ENCODE results near the gene XK. TPM values are rescaled to one million over a fixed set of nuclear protein-coding genes. Genes with fewer than 3 reads are reported as not detected.
"Not testable (repeated sequence)": the region's sequence is repeated elsewhere in the genome, so short reads cannot be mapped to it uniquely, and the experiment has no call there.

The XK gene
- total RNA-seq, 6 experiments from 2014 or later = 0.56 to 4.5 (median 1.6) TPM

DNA sequence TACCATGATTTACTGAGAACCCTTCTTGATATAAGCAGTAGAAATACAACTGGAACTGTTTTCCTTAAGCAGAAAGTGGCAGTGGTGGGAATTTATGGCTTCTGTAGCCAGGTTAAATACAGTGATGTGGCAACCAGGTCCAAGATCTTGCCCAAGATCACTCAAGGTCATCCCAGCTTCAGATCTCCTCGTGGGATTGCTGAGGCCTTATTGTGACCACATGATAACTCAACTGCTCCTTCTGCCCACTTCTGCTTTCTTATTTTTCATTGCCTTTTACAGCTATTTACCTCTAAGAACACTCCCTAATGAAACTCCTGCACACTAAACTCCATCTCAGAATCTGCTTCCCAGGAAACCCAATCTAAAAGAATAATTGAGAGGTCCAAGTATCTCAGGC is 81.8 kb downstream of the XK start:
- intact Hi-C loops (cut with DNase I) = no loop called here
- 25% methylated on average over 1 of the region's 1 CpG for whole genome bisulfite sequencing (ENCODE audit: insufficient coverage, low coverage, low lambda C conversion rate, missing lambda C conversion rate)
- DNase-seq = no peak
- Histone ChIP-seq H3K27me3 (peaks cover 0 to 7% of the 10 kb centered on the region in 2 donors), H3K9me3 (no peaks in the 10 kb centered on the region), H3K36me3 (no peaks in the 10 kb centered on the region), H3K4me3 (no peak overlapping the region), H3K4me1 (no peaks in the 10 kb centered on the region), H3K27ac (no peak overlapping the region)
- no peak for TF ChIP-seq POLR2A (IDR thresholded peaks at IDR 0.05)
- TF ChIP-seq, protein P1, sequence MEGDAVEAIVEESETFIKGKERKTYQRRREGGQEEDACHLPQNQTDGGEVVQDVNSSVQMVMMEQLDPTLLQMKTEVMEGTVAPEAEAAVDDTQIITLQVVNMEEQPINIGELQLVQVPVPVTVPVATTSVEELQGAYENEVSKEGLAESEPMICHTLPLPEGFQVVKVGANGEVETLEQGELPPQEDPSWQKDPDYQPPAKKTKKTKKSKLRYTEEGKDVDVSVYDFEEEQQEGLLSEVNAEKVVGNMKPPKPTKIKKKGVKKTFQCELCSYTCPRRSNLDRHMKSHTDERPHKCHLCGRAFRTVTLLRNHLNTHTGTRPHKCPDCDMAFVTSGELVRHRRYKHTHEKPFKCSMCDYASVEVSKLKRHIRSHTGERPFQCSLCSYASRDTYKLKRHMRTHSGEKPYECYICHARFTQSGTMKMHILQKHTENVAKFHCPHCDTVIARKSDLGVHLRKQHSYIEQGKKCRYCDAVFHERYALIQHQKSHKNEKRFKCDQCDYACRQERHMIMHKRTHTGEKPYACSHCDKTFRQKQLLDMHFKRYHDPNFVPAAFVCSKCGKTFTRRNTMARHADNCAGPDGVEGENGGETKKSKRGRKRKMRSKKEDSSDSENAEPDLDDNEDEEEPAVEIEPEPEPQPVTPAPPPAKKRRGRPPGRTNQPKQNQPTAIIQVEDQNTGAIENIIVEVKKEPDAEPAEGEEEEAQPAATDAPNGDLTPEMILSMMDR (IDR thresholded peaks at IDR 0.05) = no peak
- no peak for ATAC-seq

DNA sequence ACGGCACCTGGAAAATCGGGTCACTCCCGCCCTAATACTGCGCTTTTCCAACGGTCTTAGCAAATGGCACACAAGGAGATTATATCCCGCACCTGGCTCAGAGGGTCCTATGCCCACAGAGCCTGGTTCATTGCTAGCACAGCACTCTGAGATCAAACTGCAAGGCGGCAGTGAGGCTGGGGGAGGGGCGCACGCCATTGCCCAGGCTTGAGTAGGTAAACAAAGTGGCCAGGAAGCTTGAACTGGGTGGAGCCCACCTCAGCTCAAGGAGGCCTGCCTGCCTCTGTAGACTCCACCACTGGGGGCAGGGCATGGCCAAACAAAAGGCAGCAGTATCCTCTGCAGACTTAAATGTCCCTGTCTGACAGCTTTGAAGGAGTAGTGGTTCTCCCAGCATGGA is 83.3 kb downstream of the XK start:
- WGBS (ENCODE audit: insufficient coverage, low coverage, low lambda C conversion rate, missing lambda C conversion rate) = 60% methylated on average over 1 of the region's 9 CpGs
- H3K4me3 ChIP-seq; H3K9me3 ChIP-seq; intact Hi-C loops (cut with DNase I); H3K27ac ChIP-seq; H3K27me3 ChIP-seq; DNase-seq; ATAC-seq; H3K36me3 ChIP-seq; H3K4me1 ChIP-seq: not testable (repeated sequence)

DNA sequence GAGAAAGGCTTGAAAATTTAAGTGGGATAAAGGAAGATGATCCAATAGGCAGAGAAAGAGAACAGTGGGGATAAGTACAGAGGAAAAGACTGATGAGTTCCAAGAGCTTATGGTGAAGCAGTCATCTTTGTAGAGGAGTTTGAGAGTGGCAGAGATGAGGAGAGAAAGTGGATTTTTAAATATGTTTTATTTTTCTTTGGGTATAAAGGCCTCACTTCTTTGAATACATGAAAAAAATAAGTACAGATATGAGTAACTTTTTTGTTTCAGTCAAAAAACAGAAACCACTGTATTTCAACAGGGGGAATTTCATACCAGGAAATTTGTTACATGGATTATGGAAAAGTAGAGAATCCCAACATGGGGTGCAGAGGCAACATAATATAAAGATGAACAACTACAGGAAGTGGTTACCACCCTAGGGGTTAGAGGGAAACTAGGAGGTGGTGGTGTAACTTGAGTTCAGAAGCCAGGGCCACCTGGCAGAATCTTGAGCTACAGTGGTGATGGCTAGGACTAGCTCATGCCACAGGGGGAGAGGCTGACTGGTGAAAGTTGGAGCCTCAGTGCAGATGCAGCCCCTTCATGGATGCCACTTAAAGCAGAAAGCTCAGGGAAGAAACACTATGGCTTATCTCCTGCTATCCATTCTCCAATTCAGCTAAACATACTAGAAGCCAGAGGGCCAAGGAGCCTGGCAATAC is 90.8 kb downstream of the XK start:
- Histone ChIP-seq H3K4me3 (no peak overlapping the region), H3K27ac (no peak overlapping the region)
- ATAC-seq = no peak

DNA sequence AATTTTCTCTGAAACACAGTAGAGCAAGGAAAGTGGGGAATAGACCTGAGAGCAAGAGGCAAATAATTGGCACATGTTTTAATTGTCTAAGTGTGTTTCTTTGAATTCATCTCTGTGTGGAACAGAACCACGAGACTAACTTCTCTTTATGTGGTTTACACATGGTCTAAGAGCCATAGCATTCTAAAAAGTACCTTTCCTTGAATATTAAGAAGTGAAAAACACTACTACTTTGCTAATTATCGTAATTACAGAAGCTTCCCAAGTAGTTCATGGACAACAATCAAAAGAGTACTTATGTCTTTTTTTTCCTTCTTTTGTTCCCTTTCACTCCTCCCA is 91.4 kb downstream of the XK start:
- no peak for DNase-seq
- Histone ChIP-seq H3K27me3 (no peaks in the 10 kb centered on the region), H3K27ac (no peak overlapping the region), H3K9me3 (no peaks in the 10 kb centered on the region), H3K36me3 (no peaks in the 10 kb centered on the region), H3K4me3 (no peak overlapping the region), H3K4me1 (no peaks in the 10 kb centered on the region)
- no peak for ATAC-seq
- no peak for TF ChIP-seq POLR2A (IDR thresholded peaks at IDR 0.05)
- TF ChIP-seq, protein P1 (IDR thresholded peaks at IDR 0.05) = no peak
- intact Hi-C loops (cut with DNase I) = no loop called here
- 24% methylated on average over 2 of the region's 2 CpGs for WGBS (ENCODE audit: insufficient coverage, low coverage, low lambda C conversion rate, missing lambda C conversion rate)

More for the DNA sequence above, 90.8 kb downstream of the XK start:
- Histone ChIP-seq H3K36me3 (no peaks in the 10 kb centered on the region), H3K9me3 (no peaks in the 10 kb centered on the region), H3K27me3 (no peaks in the 10 kb centered on the region), H3K4me1 (no peaks in the 10 kb centered on the region)
- intact Hi-C loops (cut with DNase I) = no loop called here
- no peak for TF ChIP-seq POLR2A (IDR thresholded peaks at IDR 0.05)
- TF ChIP-seq, protein P1 (IDR thresholded peaks at IDR 0.05) = no peak
- no peak for DNase-seq

DNA sequence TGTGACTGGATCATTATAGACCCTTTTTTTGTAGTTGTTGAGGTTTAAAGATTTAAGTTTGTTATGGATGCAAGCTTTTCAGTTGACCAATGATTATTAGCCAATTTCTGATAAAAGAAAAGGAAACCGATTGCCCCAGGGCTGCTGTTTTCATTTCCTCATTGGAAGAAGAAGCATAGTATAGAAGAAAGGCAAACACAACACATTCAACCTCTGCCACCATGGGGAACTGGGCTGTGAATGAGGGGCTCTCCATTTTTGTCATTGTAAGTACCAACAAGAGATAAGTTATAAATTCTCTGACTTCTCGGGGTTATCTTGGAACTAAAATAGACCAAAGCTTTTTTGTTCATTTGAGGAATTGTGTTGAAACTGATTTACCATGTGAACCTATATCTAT is 94.3 kb downstream of the XK start, which contains the start of gene CYBB:
Gene CYBB (plus strand): TSS at position 203 of the 400 bp plus-strand sequence. CDS start 19 bp downstream, at position 222.
- Histone ChIP-seq H3K36me3 (no peaks in the 10 kb centered on the region), H3K4me1 (no peaks in the 10 kb centered on the region), H3K27ac (no peak within 1 kb of the TSS), H3K9me3 (no peaks in the 10 kb centered on the region), H3K27me3 (peaks cover 0 to 1% of the 10 kb centered on the region in 2 donors), H3K4me3 (no peak within 1 kb of the TSS)
- no peak for TF ChIP-seq POLR2A (IDR thresholded peaks at IDR 0.05)
- TF ChIP-seq, protein P1 (IDR thresholded peaks at IDR 0.05) = no peak
- WGBS (ENCODE audit: insufficient coverage, low coverage, low lambda C conversion rate, missing lambda C conversion rate) = 45% methylated on average over 2 of the region's 2 CpGs
- intact Hi-C loops (cut with DNase I) = no loop called here
- DNase-seq = no peak
- no peak for ATAC-seq

All from right lobe of liver (tissue), 6 donors.